Mononuclear cell (primary cell): ENCODE measurements around the gene ZNF521. TPM values are rescaled to one million over a fixed set of nuclear protein-coding genes. Genes with fewer than 3 reads are reported as not detected.

Source experiments
- H3K27me3 ChIP-seq: 2 replicates; pipeline ENCODE4 v1.6.0; 2011; ENCODE audit warnings: low read length, control low read depth; ENCODE audit not compliant: insufficient read depth
- H3K4me1 ChIP-seq: 2 replicates; pipeline ENCODE4 v1.5.1; 2011; ENCODE audit warnings: mild to moderate bottlenecking, low read length, control low read depth; ENCODE audit not compliant: insufficient read depth
- H3K4me3 ChIP-seq: 2 replicates; pipeline ENCODE4 v1.5.1; 2011; ENCODE audit warnings: mild to moderate bottlenecking, low read length, moderate library complexity
- H3K9me3 ChIP-seq: 2 replicates; pipeline ENCODE4 v1.5.1; 2011; ENCODE audit warnings: low read depth, mild to moderate bottlenecking, control low read depth, low read length
- total RNA-seq: library from RNA; depleted of rRNA; stranded (reverse); fragments of >200 nt; gene quantifications from one replicate; pipeline ENCODE4 v1.2.3, GENCODE V29; 2012

The ZNF521 gene
- total RNA-seq, 1 donor = 1.0 TPM

DNA sequence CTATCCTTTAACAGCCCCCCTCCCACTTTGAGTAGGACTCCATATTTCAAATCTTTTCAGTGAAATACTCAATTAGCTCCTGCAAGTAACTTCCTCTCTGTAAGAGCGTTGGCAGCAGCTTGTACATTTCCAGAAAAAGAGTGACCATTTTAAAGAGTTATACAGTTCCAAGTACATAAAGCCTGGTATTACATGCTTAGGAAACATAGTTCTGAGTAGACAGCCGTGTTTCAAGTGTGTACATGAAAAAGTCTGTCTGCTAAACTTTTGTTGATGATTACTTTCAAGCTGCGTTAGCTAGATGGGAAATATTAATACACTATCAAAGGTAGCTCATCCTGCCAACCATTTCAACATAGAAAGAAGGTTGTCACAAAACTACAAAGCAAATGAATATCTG, 112.8 kb downstream of the ZNF521 start:
- H3K4me3 ChIP-seq = no peak overlapping the region
- H3K4me1 ChIP-seq = peaks cover 15% of the 10 kb centered on the region
- H3K27me3 ChIP-seq = no peaks in the 10 kb centered on the region
- no peaks in the 10 kb centered on the region for H3K9me3 ChIP-seq

- H3K4me3 ChIP-seq = no peak overlapping the region
- H3K4me1 ChIP-seq = peaks cover 12% of the 10 kb centered on the region
- H3K27me3 ChIP-seq = no peaks in the 10 kb centered on the region
- no peaks in the 10 kb centered on the region for H3K9me3 ChIP-seq
These were observed 114.2 kb downstream of the ZNF521 start for GRCh38 chr18:25237571-25238267.

- Histone ChIP-seq H3K9me3 (no peaks in the 10 kb centered on the region), H3K27me3 (no peaks in the 10 kb centered on the region), H3K4me1 (peaks cover 12% of the 10 kb centered on the region), H3K4me3 (no peak overlapping the region)
These were observed 115.2 kb downstream of the ZNF521 start for GRCh38 chr18:25236736-25237135.

- Histone ChIP-seq H3K9me3 (no peaks in the 10 kb centered on the region), H3K27me3 (no peaks in the 10 kb centered on the region), H3K4me3 (no peak overlapping the region), H3K4me1 (peaks cover 21% of the 10 kb centered on the region)
These were observed 116.4 kb downstream of the ZNF521 start for GRCh38 chr18:25235401-25236042.

DNA sequence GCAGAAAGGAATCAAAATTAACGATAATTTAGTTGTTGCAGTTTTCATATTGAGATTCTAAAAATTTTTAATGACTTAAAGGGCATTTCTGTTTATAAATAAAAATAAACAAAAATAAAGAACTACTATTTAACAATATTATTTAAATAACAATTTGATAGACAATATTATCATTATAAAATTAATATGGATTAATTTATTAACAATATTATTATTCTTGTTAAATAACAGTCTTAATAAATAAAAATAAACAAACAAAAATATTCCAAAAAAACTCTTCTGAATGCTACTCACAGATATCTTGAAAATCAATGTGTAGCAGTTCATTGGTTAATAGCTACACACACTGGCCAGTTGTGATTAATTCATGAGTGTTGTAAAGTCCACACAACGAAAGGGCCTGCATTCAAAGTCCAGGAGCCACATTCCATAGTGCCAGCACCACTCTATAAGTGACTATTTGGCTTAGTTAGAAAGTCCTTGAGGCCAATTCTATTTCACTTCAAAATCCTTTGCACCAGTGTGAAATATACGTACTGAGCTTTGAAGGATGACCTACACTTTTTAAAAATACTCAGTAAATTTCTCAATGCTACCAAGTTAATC, 117.1 kb downstream of the ZNF521 start:
- Histone ChIP-seq H3K4me1 (peaks cover 27% of the 10 kb centered on the region), H3K4me3 (no peak overlapping the region), H3K9me3 (no peaks in the 10 kb centered on the region), H3K27me3 (no peaks in the 10 kb centered on the region)

DNA sequence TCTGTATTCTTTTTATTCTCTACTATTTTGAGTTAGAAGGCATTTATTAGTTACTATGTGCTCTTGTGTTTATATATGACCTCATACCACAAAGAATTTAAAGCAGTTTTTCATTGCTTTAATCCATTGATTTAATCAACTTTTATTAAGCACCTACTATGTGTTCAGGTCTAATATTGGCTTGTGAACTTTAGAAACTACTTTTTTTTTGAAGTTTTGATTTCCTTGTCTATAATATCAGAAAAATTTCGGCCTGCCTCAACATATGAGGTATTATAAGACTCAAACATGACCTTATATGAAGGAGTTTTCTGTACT, 117.7 kb downstream of the ZNF521 start:
- no peaks in the 10 kb centered on the region for H3K9me3 ChIP-seq
- no peaks in the 10 kb centered on the region for H3K27me3 ChIP-seq
- H3K4me3 ChIP-seq = no peak overlapping the region
- H3K4me1 ChIP-seq = peaks cover 22% of the 10 kb centered on the region

GRCh38 chr18:25233528-25234321, 118.2 kb downstream of the ZNF521 start:
- no peaks in the 10 kb centered on the region for H3K27me3 ChIP-seq
- no peak overlapping the region for H3K4me3 ChIP-seq
- H3K9me3 ChIP-seq = no peaks in the 10 kb centered on the region
- peaks cover 18% of the 10 kb centered on the region for H3K4me1 ChIP-seq

DNA sequence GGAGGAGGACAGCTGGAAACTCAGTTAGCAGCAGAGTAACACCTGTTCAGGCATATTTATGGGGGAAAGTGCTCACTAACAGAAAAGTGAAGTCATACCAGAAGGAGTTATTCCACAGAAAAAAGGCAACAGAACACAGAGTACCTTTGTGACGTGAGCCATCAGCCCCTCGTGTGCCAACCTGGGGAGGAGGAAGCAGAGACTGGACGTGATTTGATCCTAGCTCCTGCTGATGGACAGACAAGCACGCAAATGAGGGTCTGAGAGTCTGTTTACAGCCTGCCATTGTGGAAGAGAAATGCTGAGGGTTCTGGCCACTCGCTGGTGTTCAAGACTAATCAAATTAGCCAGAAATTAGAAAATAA, 120.7 kb downstream of the ZNF521 start:
- peaks cover 16% of the 10 kb centered on the region for H3K4me1 ChIP-seq
- H3K4me3 ChIP-seq = no peak overlapping the region
- no peaks in the 10 kb centered on the region for H3K9me3 ChIP-seq
- no peaks in the 10 kb centered on the region for H3K27me3 ChIP-seq

DNA sequence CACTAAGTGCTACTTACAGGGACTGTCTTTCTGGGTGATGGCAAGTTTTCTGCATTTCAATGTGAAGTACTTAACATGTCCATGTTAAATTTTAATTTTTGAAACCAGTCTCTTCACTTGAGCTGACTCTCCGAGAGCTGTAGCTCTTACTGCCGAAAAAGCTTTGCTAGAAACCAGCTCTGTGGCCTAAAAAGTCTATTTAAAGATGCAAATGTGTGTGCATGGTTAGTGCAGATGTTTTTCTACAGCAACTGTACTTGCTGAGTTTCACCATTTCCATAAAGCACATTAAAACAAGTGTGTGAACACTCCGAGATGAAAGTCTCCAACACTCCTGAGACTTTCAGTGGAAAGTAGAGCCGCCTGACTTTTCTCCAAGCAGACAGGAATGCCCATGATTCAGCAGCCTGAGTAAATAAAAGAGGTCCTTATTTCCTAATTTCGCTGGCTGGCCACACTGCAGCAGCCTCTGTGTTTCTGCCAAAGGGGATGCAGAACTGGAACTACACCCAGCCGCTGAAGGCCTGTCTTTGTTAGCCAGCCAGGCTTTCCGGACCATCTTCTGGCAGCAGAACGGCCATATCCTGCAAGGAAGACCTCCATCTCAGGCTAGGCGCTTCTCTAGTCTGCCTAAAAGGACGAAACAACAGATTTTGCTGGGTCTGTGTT, 121.2 kb downstream of the ZNF521 start:
- Histone ChIP-seq H3K4me1 (peaks cover 16% of the 10 kb centered on the region), H3K4me3 (no peak overlapping the region), H3K27me3 (no peaks in the 10 kb centered on the region), H3K9me3 (no peaks in the 10 kb centered on the region)

DNA sequence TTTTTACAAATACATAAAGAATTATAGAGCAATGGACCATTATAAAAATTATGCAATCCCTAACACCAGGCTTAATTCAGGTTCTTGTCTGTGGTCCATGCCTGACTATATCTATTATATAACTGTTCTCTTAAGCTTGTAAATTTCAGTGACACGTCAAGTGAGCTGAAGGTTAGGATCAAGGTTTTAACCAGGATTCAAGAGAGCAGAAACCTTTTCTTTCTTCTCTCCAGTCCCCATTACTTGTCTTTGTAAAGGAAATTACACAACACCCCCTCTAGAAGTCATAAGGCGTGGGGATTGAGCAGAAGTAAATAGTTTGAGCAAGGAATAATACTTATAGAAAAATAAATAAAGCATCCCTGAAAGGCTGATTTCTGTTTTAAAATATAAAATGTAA, 122.0 kb downstream of the ZNF521 start:
- H3K4me1 ChIP-seq = peaks cover 19% of the 10 kb centered on the region
- H3K9me3 ChIP-seq = no peaks in the 10 kb centered on the region
- H3K27me3 ChIP-seq = no peaks in the 10 kb centered on the region
- H3K4me3 ChIP-seq = no peak overlapping the region

DNA sequence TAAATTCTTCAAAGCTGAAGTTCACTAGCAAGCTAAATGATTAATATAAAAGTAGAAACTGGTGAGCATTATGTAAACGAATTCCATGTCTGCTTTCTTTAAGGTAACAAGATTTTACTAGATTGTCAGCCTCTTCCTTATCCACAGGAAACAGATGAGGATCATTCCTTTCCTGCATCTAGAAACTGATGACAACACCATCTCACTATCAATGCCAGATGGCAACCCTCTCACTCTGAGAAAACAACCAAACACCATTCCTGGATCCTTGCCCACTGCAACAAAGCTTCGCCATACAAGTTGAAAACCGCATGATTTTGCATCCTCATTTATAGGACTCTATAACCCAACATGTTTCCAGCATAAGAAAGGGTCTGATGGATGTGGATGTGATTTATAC, 122.9 kb downstream of the ZNF521 start:
- H3K4me3 ChIP-seq = no peak overlapping the region
- H3K9me3 ChIP-seq = no peaks in the 10 kb centered on the region
- H3K4me1 ChIP-seq = peaks cover 21% of the 10 kb centered on the region
- H3K27me3 ChIP-seq = no peaks in the 10 kb centered on the region

GRCh38 chr18:25228410-25228809, 123.6 kb downstream of the ZNF521 start:
- no peak overlapping the region for H3K4me3 ChIP-seq
- H3K4me1 ChIP-seq = peaks cover 21% of the 10 kb centered on the region
- H3K27me3 ChIP-seq = no peaks in the 10 kb centered on the region
- H3K9me3 ChIP-seq = no peaks in the 10 kb centered on the region

- Histone ChIP-seq H3K4me1 (peaks cover 8% of the 10 kb centered on the region), H3K9me3 (no peaks in the 10 kb centered on the region), H3K27me3 (no peaks in the 10 kb centered on the region), H3K4me3 (no peak overlapping the region)
These were observed 126.8 kb downstream of the ZNF521 start for GRCh38 chr18:25225151-25225550.

- Histone ChIP-seq H3K27me3 (no peaks in the 10 kb centered on the region), H3K4me1 (peaks cover 5% of the 10 kb centered on the region), H3K4me3 (no peak overlapping the region), H3K9me3 (no peaks in the 10 kb centered on the region)
These were observed 127.8 kb downstream of the ZNF521 start for GRCh38 chr18:25223899-25224886.
